Endothelial cell (in vitro differentiated cells): Measurements from ENCODE around the gene PCNA. TPM values are rescaled to one million over a fixed set of nuclear protein-coding genes. Genes with fewer than 3 reads are reported as not detected.

ENCODE experiments used
- DNase-seq: peaks from one replicate; pipeline ENCODE4 v3.0.0; 2021; ENCODE audit warnings: low spot score
- H3K27ac Mint-ChIP-seq: one replicate; pipeline ENCODE4 v1.8.0; 2021; ENCODE audit warnings: mixed read lengths, inconsistent platforms; ENCODE audit not compliant: unreplicated experiment
- H3K27me3 Mint-ChIP-seq: one replicate; pipeline ENCODE4 v1.8.0; 2021; ENCODE audit warnings: mild to moderate bottlenecking, moderate library complexity, mixed read lengths, inconsistent platforms; ENCODE audit not compliant: unreplicated experiment
- H3K36me3 Mint-ChIP-seq: one replicate; pipeline ENCODE4 v1.8.0; 2021; ENCODE audit warnings: mild to moderate bottlenecking, low read depth, mixed read lengths, inconsistent platforms; ENCODE audit not compliant: unreplicated experiment
- H3K4me1 Mint-ChIP-seq: one replicate; pipeline ENCODE4 v1.8.0; 2021; ENCODE audit warnings: mild to moderate bottlenecking, mixed read lengths, inconsistent platforms; ENCODE audit not compliant: unreplicated experiment
- H3K4me3 Mint-ChIP-seq: one replicate; pipeline ENCODE4 v1.8.0; 2021; ENCODE audit warnings: mild to moderate bottlenecking, mixed read lengths, inconsistent platforms; ENCODE audit not compliant: unreplicated experiment
- H3K9me3 Mint-ChIP-seq: one replicate; pipeline ENCODE4 v1.8.0; 2021; ENCODE audit warnings: mixed read lengths, inconsistent platforms; ENCODE audit not compliant: unreplicated experiment
- total RNA-seq: library from RNA; stranded (reverse); fragmentation: NEBNext Ultra II Directional; extraction: Animal tissue kit (Norgen Biotek cat#: 25700); gene quantifications from one replicate; pipeline ENCODE4 v1.2.1, GENCODE V29; 2021; ENCODE audit not compliant: unreplicated experiment
- TF ChIP-seq, protein P1 (sequence below): fragments of 200-600 bp; sonication (generic); IDR thresholded peaks from one replicate; pipeline ENCODE4 v1.5.0; 2021; ENCODE audit warnings: antibody characterized with exemption; ENCODE audit not compliant: unreplicated experiment

The PCNA gene
- total RNA-seq, 1 donor from 2014 or later, result 77.1 TPM

DNA sequence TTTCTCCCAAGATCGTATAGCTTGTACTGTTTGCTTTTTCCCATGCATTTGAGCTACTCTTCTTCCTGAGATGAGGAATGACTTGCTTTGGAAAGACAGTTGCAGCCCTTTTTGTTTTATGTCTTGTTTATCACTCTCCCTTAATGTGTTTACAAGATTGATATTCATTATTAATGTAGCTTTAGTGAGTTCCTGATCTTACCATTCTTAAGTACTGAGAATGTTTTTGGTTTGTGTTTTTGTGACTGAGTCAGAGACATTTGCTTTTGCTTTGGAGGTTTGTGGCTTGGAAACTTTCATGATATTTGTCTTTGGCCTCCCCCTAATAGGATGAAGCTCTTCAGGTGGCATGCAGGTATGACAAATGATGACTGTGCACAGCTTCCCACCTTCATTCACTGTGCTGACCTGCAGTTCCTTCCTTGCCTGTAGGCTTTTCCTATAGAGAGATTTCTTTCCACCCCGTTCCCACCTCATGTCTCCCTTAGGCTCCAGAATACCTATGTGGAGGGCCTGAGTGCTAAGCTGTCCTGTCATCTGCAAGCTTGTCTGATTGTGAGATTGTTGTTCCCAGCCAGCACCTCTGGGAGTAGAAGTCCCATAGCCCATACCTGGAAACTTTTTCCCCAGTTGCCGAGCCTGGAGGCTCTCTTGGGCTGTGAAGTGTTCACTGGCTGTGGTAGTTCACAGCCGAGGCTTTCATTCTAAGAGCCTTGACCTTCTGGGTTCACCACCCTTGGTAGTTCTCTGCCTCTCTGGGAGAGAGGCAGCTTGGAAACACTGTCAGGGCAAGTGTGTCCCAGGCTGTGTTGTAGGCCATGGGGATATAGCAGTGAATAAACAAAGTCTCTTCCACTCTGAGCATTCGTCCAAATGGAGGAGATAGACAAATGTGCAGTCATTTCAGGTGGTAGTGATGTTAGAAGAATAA, 34.1 kb upstream of the PCNA start:
- Mint-ChIP-seq H3K27me3 (peaks cover 4% of the 10 kb centered on the region), H3K36me3 (peaks cover 12% of the 10 kb centered on the region), H3K9me3 (no peaks in the 10 kb centered on the region), H3K27ac (peak overlapping the region; percentile 71), H3K4me1 (peaks cover 52% of the 10 kb centered on the region), H3K4me3 (peak overlapping the region; percentile 54)
- no peak for DNase-seq
- TF ChIP-seq, protein P1, sequence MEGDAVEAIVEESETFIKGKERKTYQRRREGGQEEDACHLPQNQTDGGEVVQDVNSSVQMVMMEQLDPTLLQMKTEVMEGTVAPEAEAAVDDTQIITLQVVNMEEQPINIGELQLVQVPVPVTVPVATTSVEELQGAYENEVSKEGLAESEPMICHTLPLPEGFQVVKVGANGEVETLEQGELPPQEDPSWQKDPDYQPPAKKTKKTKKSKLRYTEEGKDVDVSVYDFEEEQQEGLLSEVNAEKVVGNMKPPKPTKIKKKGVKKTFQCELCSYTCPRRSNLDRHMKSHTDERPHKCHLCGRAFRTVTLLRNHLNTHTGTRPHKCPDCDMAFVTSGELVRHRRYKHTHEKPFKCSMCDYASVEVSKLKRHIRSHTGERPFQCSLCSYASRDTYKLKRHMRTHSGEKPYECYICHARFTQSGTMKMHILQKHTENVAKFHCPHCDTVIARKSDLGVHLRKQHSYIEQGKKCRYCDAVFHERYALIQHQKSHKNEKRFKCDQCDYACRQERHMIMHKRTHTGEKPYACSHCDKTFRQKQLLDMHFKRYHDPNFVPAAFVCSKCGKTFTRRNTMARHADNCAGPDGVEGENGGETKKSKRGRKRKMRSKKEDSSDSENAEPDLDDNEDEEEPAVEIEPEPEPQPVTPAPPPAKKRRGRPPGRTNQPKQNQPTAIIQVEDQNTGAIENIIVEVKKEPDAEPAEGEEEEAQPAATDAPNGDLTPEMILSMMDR, result no peak

DNA sequence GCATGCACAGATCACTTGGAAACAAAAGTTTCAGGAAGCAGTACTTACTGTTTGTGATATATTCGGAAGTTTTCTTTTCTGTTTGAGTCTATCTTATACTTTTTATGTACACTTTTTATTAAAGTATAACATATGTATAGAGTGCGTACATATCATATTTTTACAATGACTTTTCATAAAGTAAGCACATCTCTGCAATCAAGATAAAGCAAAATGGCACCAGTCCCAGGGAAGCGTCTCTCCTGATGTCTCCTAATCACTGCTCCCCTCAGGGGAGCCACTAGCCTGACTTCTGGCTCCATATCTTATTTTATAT, 33.4 kb upstream of the PCNA start:
- Mint-ChIP-seq H3K27me3 (peaks cover 4% of the 10 kb centered on the region), H3K27ac (no peak overlapping the region), H3K4me1 (peaks cover 54% of the 10 kb centered on the region), H3K36me3 (peaks cover 12% of the 10 kb centered on the region), H3K9me3 (no peaks in the 10 kb centered on the region), H3K4me3 (no peak overlapping the region)
- TF ChIP-seq, protein P1, result no peak
- no peak for DNase-seq

DNA sequence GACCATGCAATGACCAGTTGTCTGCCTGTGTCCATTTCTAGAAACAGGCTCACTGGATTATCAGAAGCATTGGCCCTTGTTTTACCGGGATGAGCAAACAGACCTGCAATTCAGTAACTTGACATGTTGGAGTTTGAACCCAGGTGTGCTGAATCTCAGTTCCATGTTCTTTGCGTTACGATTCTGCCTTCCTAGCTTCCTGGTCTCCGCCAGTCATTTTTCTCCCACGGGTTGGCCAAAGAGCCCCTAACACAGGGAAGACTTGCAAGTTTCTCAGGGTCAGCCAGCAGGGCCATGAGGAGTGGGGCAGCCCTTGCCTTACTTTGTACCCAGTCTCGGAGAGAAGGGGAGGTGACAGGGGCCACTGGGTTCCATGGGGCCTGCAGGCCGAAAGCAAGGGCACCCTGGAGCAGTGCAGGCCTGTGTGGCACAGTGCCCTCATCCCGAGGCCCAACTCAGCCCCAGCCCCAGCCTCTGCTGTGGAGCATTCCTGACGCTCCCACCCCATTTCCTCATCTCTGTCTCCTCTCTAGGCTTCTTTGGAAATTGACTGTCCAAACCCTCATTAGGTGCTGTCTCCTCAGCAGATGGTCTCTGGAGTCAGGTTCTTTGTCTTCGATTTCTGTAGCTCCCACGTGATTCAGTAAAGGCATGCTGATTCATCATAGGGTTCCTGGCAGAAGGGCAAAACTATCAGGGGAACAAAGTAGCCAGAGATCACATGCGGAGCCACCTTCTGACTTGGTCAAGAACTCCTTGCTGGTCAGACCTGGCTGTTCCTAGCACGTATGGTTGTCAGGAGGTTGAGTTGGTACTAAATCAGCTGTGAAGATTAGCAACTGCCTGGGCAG, 30.7 kb upstream of the PCNA start:
- no peaks in the 10 kb centered on the region for H3K9me3 Mint-ChIP-seq
- H3K4me1 Mint-ChIP-seq, result peaks cover 56% of the 10 kb centered on the region
- DNase-seq, result no peak
- H3K27ac Mint-ChIP-seq, result peak overlapping the region; percentile 3
- H3K4me3 Mint-ChIP-seq, result no peak overlapping the region
- TF ChIP-seq, protein P1, result no peak
- peaks cover 8% of the 10 kb centered on the region for H3K36me3 Mint-ChIP-seq
- H3K27me3 Mint-ChIP-seq, result peaks cover 7% of the 10 kb centered on the region

DNA sequence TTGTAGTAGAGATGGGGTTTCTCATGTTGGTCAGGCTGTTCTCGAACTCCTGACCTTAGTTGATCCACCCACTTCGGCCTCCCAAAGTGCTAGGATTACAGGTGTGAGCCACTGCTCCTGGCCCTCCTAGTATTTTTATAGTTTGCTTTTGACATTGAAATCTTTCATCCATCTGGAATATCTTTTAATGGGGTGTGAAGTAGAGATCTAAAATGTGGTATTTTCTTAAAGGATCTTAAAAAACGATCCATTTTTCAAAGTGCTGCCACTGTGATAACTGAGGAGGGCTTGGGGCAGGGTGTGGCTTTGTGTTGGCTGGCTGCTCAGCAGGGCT, 30.1 kb upstream of the PCNA start:
- H3K9me3 Mint-ChIP-seq, result no peaks in the 10 kb centered on the region
- TF ChIP-seq, protein P1, result no peak
- H3K27me3 Mint-ChIP-seq, result peaks cover 7% of the 10 kb centered on the region
- H3K27ac Mint-ChIP-seq, result no peak overlapping the region
- peaks cover 8% of the 10 kb centered on the region for H3K36me3 Mint-ChIP-seq
- no peak for DNase-seq
- no peak overlapping the region for H3K4me3 Mint-ChIP-seq
- H3K4me1 Mint-ChIP-seq, result peaks cover 55% of the 10 kb centered on the region
